DOHH2 (cell line): ENCODE measurements around the gene FBXO11.

Experiments
- H3F3A ChIP-seq: fragments of 200-600 bp; sonication (generic), shearing (Covaris generic); 2 replicates; pipeline ENCODE4 v1.6.0; 2016; ENCODE audit warnings: antibody characterized with exemption, mild to moderate bottlenecking; ENCODE audit not compliant: control insufficient read depth, insufficient read depth
- H3K27ac ChIP-seq: fragments of 200-600 bp; sonication (generic); 2 replicates; pipeline ENCODE4 v1.5.1; 2014; ENCODE audit warnings: low read depth, mild to moderate bottlenecking, low read length, moderate library complexity
- H3K27me3 ChIP-seq: fragments of 200-600 bp; sonication (generic); 2 replicates; pipeline ENCODE4 v1.6.1; 2014; ENCODE audit warnings: mild to moderate bottlenecking, low read length, mixed read lengths; ENCODE audit not compliant: control insufficient read depth
- H3K36me3 ChIP-seq: fragments of 200-600 bp; sonication (generic); 2 replicates; pipeline ENCODE4 v1.6.1; 2014; ENCODE audit warnings: mild to moderate bottlenecking, low read length, moderate library complexity, mixed read lengths; ENCODE audit not compliant: control insufficient read depth
- H3K4me1 ChIP-seq: fragments of 200-600 bp; sonication (generic); 2 replicates; pipeline ENCODE4 v1.6.1; 2014; ENCODE audit warnings: mild to moderate bottlenecking, low read length, mixed read lengths; ENCODE audit not compliant: control insufficient read depth
- H3K4me2 ChIP-seq: fragments of 200-600 bp; sonication (generic); 2 replicates; pipeline ENCODE4 v1.6.0; 2014; ENCODE audit warnings: mild to moderate bottlenecking, low read length, moderate library complexity
- H3K4me3 ChIP-seq: fragments of 200-600 bp; sonication (generic); 2 replicates; pipeline ENCODE4 v1.5.1; 2014; ENCODE audit warnings: mild to moderate bottlenecking, low read length, mixed read lengths
- H3K79me2 ChIP-seq: fragments of 200-600 bp; sonication (generic); 2 replicates; pipeline ENCODE4 v1.6.1; 2014; ENCODE audit warnings: mild to moderate bottlenecking, low read length, mixed read lengths; ENCODE audit not compliant: control insufficient read depth
- H3K9me2 ChIP-seq: fragments of 200-600 bp; sonication (generic); replicated peaks from 2 replicates; pipeline ENCODE4 v1.6.1; 2014; ENCODE audit warnings: mild to moderate bottlenecking, low read length, mixed read lengths; ENCODE audit not compliant: control insufficient read depth
- H3K9me3 ChIP-seq: fragments of 200-600 bp; sonication (generic); 2 replicates; pipeline ENCODE4 v1.6.1; 2014; ENCODE audit warnings: antibody characterized with exemption, low read length, mixed read lengths; ENCODE audit not compliant: control insufficient read depth, insufficient read depth
- H4K20me1 ChIP-seq: fragments of 200-600 bp; sonication (generic); 2 replicates; pipeline ENCODE4 v1.6.0; 2014; ENCODE audit warnings: low read depth, mild to moderate bottlenecking, antibody characterized with exemption, low read length, moderate library complexity; ENCODE audit not compliant: control insufficient read depth, insufficient read depth
- CTCF ChIP-seq: fragments of 200-600 bp; sonication (generic); IDR thresholded peaks from one replicate; pipeline ENCODE4 v1.5.1; 2014; ENCODE audit warnings: antibody characterized with exemption, mild to moderate bottlenecking, low read depth, low read length; ENCODE audit not compliant: poor library complexity, severe bottlenecking
- EZH2phosphoT487 ChIP-seq: fragments of 200-600 bp; sonication (generic); IDR thresholded peaks from 2 replicates; pipeline ENCODE4 v1.6.1; 2017; ENCODE audit warnings: borderline replicate concordance, mild to moderate bottlenecking, antibody characterized with exemption, low read length, moderate library complexity, mixed read lengths

Gene FBXO11

GRCh38 chr2:47833516-47833968 is 72.8 kb downstream of the FBXO11 start:
- Histone ChIP-seq H3K27ac (peak overlapping the region; percentile 55), H3K4me3 (no peak overlapping the region), H3K79me2 (no peaks in the 10 kb centered on the region; the same call in 1 of the 2 replicates), H3K9me2 (no peaks in the 10 kb centered on the region), H3K4me1 (peaks cover 26% of the 10 kb centered on the region), H3K9me3 (no peaks in the 10 kb centered on the region), H3K4me2 (peak overlapping the region; percentile 27; the same call in 1 of the 2 replicates), H3K27me3 (no peaks in the 10 kb centered on the region), H3K36me3 (peaks cover 83% of the 10 kb centered on the region), H4K20me1 (no peaks in the 10 kb centered on the region), H3F3A (peaks cover 3% of the 10 kb centered on the region; the same call in 1 of the 2 replicates)
- TF ChIP-seq CTCF (no peak), EZH2phosphoT487 (no peak)

GRCh38 chr2:47822518-47822917 is 83.8 kb downstream of the FBXO11 start:
- H3K9me2 ChIP-seq: no peaks in the 10 kb centered on the region
- H3K4me1 ChIP-seq: no peaks in the 10 kb centered on the region
- H4K20me1 ChIP-seq: no peaks in the 10 kb centered on the region
- no peak overlapping the region for H3K4me2 ChIP-seq
- H3F3A ChIP-seq: peaks cover 3% of the 10 kb centered on the region
- no peaks in the 10 kb centered on the region for H3K9me3 ChIP-seq
- H3K4me3 ChIP-seq: no peak overlapping the region
- H3K36me3 ChIP-seq: peaks cover 76% of the 10 kb centered on the region
- no peaks in the 10 kb centered on the region for H3K27me3 ChIP-seq
- no peak for TF ChIP-seq EZH2phosphoT487
- no peak for TF ChIP-seq CTCF
- no peak overlapping the region for H3K27ac ChIP-seq
- H3K79me2 ChIP-seq: no peaks in the 10 kb centered on the region

- Histone ChIP-seq H3K9me3 (no peaks in the 10 kb centered on the region), H4K20me1 (no peaks in the 10 kb centered on the region), H3K79me2 (no peaks in the 10 kb centered on the region), H3K27me3 (no peaks in the 10 kb centered on the region), H3K27ac (no peak overlapping the region), H3K36me3 (peaks cover 90% of the 10 kb centered on the region), H3K4me1 (peaks cover 7% of the 10 kb centered on the region; the same call in 1 of the 2 replicates), H3F3A (peaks cover 6% of the 10 kb centered on the region), H3K4me3 (no peak overlapping the region), H3K9me2 (no peaks in the 10 kb centered on the region), H3K4me2 (no peak overlapping the region)
- TF ChIP-seq EZH2phosphoT487: no peak
- no peak for TF ChIP-seq CTCF
Measured at GRCh38 chr2:47819834-47820233, 86.5 kb downstream of the FBXO11 start.

GRCh38 chr2:47818777-47819176 is 87.5 kb downstream of the FBXO11 start:
- H3K4me1 ChIP-seq: peaks cover 7% of the 10 kb centered on the region; the same call in 1 of the 2 replicates
- H3K27me3 ChIP-seq: no peaks in the 10 kb centered on the region
- H4K20me1 ChIP-seq: no peaks in the 10 kb centered on the region
- no peak overlapping the region for H3K4me3 ChIP-seq
- peaks cover 13% of the 10 kb centered on the region for H3F3A ChIP-seq
- TF ChIP-seq CTCF (no peak), EZH2phosphoT487 (no peak)
- H3K79me2 ChIP-seq: no peaks in the 10 kb centered on the region
- H3K27ac ChIP-seq: no peak overlapping the region
- no peak overlapping the region for H3K4me2 ChIP-seq
- H3K9me2 ChIP-seq: no peaks in the 10 kb centered on the region
- peaks cover 84% of the 10 kb centered on the region for H3K36me3 ChIP-seq
- H3K9me3 ChIP-seq: no peaks in the 10 kb centered on the region
